NCI-H1092 (cell line): ENCODE measurements around the gene LRRC14B.
"Not testable (repeated sequence)": the region's sequence is repeated elsewhere in the genome, so short reads cannot be mapped to it uniquely, and the experiment has no call there.

Source experiments
- DNase-seq: peaks from one replicate; lab custom pipeline; 2025; lab: John Stamatoyannopoulos, UW

The LRRC14B gene

DNA sequence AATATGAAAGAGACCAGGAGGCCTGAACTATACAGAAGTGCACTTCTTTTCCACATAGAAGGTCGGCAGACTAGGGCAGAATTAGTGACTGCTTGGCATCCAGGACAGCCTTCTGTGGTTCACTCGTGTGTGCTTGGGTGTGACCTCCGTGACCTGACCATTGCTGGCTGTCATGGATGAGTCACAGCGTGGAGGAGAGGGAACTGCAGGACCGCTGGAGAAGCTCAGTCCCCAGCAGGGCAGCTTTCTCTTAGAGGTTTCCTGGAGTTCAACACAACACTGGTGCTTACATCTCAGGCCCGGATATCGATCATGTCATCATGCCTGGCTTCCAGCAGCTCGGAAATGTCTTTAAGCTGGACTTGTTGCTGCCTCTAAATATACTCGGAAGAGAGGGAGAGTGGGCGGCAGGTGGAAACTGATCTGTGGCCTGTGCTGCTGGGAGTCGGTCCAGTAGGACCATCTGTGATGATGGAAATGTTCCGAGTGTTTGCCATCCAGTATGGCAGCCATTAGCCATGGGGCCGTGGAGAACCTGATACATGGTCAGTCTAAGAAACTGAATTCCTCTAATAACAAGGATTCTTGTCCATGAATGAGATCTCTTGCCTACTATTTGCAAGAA is 49.9 kb downstream of the LRRC14B start:
- DNase-seq = not testable (repeated sequence)

DNA sequence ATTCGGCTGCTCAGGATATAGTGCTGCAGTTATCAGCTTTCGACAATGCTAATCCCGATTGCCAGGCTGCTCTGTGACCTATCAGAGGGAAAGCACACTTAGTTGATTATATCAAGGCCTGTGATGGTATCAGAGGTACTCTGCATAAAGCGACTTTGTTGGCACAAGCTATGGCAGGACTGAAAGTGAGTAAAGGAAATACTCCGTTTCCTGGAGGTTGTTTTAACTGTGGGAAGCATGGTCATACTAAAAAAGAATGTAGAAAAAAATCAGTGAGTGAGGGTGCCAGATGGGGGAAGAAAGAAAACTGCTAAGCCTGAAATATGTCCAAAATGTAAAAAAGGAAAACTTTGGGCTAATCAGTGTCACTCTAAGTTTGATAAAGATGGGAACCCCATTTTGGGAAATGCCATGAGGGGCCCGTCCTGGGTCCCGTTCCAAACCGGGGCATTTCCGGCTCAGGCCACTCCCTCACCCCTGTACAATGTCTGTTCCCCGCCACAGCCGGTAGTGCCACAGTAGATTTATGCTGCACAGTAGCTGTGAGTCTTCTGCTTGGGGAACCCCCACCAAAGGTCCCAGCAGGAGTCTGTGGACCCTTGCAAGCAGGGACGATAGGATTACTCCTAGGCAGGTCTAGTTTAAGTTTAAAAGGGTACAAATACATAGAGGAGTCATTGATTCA is 52.5 kb downstream of the LRRC14B start:
- not testable (repeated sequence) for DNase-seq

DNA sequence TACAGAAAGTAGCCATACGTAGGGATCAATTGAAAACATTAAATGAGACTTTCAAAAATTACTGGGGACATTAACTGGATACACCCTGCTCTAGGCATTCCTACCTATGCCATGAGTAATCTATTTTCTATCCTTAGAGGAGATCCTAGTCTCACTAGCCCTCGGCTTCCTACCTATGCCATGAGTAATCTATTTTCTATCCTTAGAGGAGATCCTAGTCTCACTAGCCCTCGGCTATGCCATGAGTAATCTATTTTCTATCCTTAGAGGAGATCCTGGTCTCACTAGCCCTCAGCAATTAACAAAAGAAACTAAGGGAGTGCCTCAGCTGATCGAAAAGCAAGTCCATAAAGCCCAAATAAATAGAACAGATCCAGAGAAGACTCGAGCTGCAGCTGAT is 54.4 kb downstream of the LRRC14B start:
- not testable (repeated sequence) for DNase-seq
